ENCODE data around the gene C4BPB.

Gene C4BPB

DNA sequence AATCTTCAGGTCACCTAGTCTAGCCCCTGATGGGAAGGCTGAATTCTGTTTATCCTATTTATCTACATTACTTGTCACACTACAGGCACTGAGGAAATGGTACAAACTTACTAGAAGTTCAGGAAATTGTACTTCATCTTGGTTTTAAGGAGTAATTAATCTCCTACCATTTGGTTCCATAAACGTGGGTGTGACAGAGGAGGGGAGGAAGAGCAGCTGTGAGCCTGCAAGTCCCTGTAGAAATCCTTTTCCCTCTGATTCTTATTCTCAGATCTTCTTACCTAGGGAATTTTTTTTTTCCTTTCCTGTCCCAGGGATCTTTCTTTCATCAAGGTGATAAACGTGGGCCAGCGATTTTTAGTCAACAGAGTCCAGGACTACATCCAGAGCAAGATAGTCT lies 21.5 kb upstream of the C4BPB start:
- TF ChIP-seq, protein P1, sequence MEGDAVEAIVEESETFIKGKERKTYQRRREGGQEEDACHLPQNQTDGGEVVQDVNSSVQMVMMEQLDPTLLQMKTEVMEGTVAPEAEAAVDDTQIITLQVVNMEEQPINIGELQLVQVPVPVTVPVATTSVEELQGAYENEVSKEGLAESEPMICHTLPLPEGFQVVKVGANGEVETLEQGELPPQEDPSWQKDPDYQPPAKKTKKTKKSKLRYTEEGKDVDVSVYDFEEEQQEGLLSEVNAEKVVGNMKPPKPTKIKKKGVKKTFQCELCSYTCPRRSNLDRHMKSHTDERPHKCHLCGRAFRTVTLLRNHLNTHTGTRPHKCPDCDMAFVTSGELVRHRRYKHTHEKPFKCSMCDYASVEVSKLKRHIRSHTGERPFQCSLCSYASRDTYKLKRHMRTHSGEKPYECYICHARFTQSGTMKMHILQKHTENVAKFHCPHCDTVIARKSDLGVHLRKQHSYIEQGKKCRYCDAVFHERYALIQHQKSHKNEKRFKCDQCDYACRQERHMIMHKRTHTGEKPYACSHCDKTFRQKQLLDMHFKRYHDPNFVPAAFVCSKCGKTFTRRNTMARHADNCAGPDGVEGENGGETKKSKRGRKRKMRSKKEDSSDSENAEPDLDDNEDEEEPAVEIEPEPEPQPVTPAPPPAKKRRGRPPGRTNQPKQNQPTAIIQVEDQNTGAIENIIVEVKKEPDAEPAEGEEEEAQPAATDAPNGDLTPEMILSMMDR (IDR thresholded peaks at IDR 0.05; ENCODE audit: low read depth, low read length): no peak
- H3K27me3 ChIP-seq: peaks cover 21% of the 10 kb centered on the region

DNA sequence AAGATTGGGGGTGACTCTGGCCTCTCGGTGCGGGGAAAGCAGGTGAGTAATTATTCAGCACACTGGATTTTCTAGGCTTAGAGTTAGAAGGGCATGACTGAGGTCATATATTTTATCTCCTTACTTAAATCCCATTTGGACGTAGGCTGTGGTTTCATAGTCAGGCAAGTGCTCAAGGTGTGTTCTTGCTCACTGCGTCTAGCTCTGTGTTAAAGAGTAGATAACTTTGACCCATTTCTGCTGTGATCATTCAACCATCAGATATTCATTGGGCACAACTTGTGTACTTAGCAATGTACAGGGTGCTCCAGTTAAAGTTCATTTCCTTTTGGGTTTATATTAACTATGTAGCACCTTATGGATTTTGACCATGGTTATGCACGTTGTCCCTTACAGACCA lies 21.0 kb upstream of the C4BPB start:
- Histone ChIP-seq H3K4me3 (ENCODE audit: low read depth, low read length) (no peak overlapping the region), H3K27me3 (peaks cover 25% of the 10 kb centered on the region), H3K4me1 (no peaks in the 10 kb centered on the region), H3K9me3 (no peaks in the 10 kb centered on the region), H3K36me3 (no peaks in the 10 kb centered on the region)
- DNase-seq: no peak
- TF ChIP-seq, protein P1 (IDR thresholded peaks at IDR 0.05; ENCODE audit: low read depth, low read length): no peak

More for the DNA sequence above, 21.5 kb upstream of the C4BPB start:
- DNase-seq: no peak
- Histone ChIP-seq H3K4me3 (ENCODE audit: low read depth, low read length) (no peak overlapping the region), H3K9me3 (no peaks in the 10 kb centered on the region), H3K4me1 (no peaks in the 10 kb centered on the region), H3K36me3 (no peaks in the 10 kb centered on the region)

DNA sequence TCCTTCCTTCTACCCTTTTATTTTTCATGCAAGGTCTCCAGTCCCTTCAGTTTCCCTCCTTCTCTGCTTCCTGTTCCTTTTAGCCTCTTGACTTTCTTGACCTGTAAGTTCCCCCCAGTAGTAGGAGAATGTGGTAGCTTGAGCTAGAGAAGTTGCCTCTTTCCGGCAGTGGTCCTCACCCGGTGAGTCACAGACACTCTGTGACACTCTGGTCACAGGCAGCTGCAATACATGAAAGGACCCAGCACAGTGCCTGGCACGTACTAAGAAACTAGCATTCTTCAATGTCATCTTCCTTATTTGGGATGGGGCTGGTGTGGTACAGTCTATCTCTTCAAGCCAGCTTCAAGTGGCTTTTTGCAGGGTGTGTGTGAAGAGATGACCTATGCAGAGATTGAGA lies 19.6 kb upstream of the C4BPB start:
- Histone ChIP-seq H3K36me3 (no peaks in the 10 kb centered on the region), H3K27me3 (peaks cover 31% of the 10 kb centered on the region), H3K9me3 (no peaks in the 10 kb centered on the region), H3K4me1 (no peaks in the 10 kb centered on the region), H3K4me3 (ENCODE audit: low read depth, low read length) (no peak overlapping the region)
- DNase-seq: no peak
- TF ChIP-seq, protein P1 (IDR thresholded peaks at IDR 0.05; ENCODE audit: low read depth, low read length): no peak

DNA sequence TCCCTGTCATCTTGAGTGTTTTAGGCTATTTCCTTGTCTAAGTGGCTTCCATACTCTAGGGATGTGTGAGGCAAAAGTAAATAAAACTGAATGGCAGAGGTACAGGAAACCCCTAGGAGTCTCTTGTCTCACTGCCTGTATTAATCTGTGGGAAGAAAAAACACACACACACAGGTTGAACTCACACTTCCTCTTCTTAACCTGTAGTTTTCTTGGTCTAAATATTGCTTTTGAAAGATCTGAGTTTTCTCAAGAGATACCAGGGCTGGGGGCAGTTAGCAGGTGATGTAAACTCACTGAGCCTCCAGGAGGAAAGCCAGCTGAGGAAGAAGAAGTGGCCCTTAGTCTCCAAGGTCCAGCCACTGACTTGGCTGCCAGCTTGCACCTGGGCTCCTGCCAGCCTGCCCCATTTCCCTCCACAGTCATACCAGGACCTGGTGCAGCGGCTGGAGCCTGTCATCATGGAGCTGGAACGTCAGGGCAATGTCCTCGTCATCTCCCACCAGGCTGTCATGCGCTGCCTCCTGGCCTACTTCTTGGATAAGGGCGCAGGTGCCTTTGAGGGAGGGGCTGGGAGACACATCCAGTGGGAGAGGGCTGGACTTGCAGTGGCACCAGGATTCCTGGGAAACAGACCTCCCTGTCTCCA lies 18.7 kb upstream of the C4BPB start:
- Histone ChIP-seq H3K9me3 (no peaks in the 10 kb centered on the region), H3K27me3 (peaks cover 40% of the 10 kb centered on the region), H3K36me3 (no peaks in the 10 kb centered on the region), H3K4me1 (no peaks in the 10 kb centered on the region), H3K4me3 (ENCODE audit: low read depth, low read length) (no peak overlapping the region)
- no peak for DNase-seq
- TF ChIP-seq, protein P1 (IDR thresholded peaks at IDR 0.05; ENCODE audit: low read depth, low read length): no peak

DNA sequence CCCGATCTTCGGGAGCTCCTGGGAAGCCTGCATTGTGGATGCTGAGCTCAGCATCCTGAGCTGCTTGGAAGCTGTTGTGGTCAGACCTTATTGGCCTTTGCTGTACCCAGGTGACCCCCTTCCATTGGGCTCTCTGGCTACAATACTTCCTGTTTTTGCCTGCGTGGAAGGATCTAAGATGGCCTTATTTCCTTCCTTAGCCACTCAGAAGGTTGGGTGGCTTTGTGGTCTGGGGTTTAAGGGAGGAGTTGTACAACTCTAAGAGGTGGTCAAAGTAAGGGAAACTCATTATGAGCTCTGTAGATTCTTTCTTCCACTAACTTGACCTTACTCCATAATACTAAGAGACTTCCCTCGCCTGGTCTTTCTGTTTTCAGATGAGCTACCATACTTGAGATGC lies 17.8 kb upstream of the C4BPB start:
- peaks cover 46% of the 10 kb centered on the region for H3K27me3 ChIP-seq
- H3K9me3 ChIP-seq: no peaks in the 10 kb centered on the region
- no peaks in the 10 kb centered on the region for H3K4me1 ChIP-seq
- no peak overlapping the region for H3K4me3 ChIP-seq (ENCODE audit: low read depth, low read length)
- DNase-seq: no peak
- H3K36me3 ChIP-seq: no peaks in the 10 kb centered on the region
- TF ChIP-seq, protein P1 (IDR thresholded peaks at IDR 0.05; ENCODE audit: low read depth, low read length): no peak

DNA sequence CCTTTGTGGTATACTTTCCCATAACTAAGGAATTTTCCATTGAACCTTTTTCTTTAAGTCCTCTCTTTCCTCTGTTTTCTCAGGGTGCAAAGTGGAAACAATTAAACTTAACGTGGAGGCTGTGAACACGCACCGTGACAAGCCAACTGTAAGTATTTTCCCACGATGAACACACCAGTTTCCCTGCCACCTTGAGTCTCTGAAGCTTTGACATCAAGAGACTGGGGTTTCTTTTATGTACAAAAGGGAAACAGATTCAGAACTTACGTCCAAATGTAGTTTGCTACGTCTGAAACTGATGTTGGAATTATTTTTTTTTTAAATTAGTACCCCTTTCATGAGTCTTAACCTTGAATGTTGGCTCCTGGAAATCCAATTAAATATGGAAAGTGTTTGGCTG lies 17.2 kb upstream of the C4BPB start:
- DNase-seq: no peak
- H3K27me3 ChIP-seq: peaks cover 48% of the 10 kb centered on the region
- TF ChIP-seq, protein P1 (IDR thresholded peaks at IDR 0.05; ENCODE audit: low read depth, low read length): no peak
- H3K36me3 ChIP-seq: no peaks in the 10 kb centered on the region
- H3K9me3 ChIP-seq: no peaks in the 10 kb centered on the region
- no peaks in the 10 kb centered on the region for H3K4me1 ChIP-seq
- H3K4me3 ChIP-seq (ENCODE audit: low read depth, low read length): no peak overlapping the region
